Cardiac muscle cell (in vitro differentiated cells and primary cell): ENCODE measurements around the gene TNNI2. TPM values are rescaled to one million over a fixed set of nuclear protein-coding genes. Genes with fewer than 3 reads are reported as not detected.

Experiments
- DNase-seq, 2 donors: peaks; one replicate each; pipeline versions ENCODE4 v3.0.0 to v3.0.0-alpha.2; 2010 to 2017; ENCODE audit warnings: low read depth in 1 of 2, low spot score in 1 of 2
- H3K27ac ChIP-seq: fragments of 200-600 bp; sonication (generic); 2 replicates; pipeline ENCODE4 v1.5.1; 2016
- H3K27me3 ChIP-seq: fragments of 200-600 bp; sonication (generic); 2 replicates; pipeline ENCODE4 v1.6.0; 2016; ENCODE audit warnings: control low read depth
- H3K36me3 ChIP-seq: fragments of 200-600 bp; sonication (generic); 2 replicates; pipeline ENCODE4 v1.5.1; 2016; ENCODE audit warnings: control low read depth
- H3K4me1 ChIP-seq: fragments of 200-600 bp; sonication (generic); 2 replicates; pipeline ENCODE4 v1.8.1; 2017; ENCODE audit warnings: low read depth, mild to moderate bottlenecking, mixed run types
- H3K4me3 ChIP-seq: fragments of 200-600 bp; sonication (generic); 2 replicates; pipeline ENCODE4 v1.5.1; 2016; ENCODE audit warnings: mild to moderate bottlenecking
- H3K9me3 ChIP-seq: fragments of 200-600 bp; sonication (generic); 2 replicates; pipeline ENCODE4 v1.5.1; 2017; ENCODE audit warnings: low read depth, mild to moderate bottlenecking, control low read depth
- polyA plus RNA-seq: library from polyadenylated mRNA; unstranded; fragments of >200 nt; fragmentation: Nextera tagmentation; extraction: Ambion mirVana; gene quantifications from 2 replicates; pipeline ENCODE4 v1.2.1, GENCODE V29; 2016
- total RNA-seq: library from RNA; depleted of rRNA; stranded (reverse); fragments of >200 nt; gene quantifications from 2 replicates; pipeline ENCODE4 v1.2.3, GENCODE V29; 2016
- TF ChIP-seq, protein P1 (sequence below): IDR thresholded peaks from 2 replicates; pipeline ENCODE4 v1.5.1; 2012; ENCODE audit warnings: low read depth, mild to moderate bottlenecking, low read length

The TNNI2 gene
- total and polyA plus RNA-seq, 2 experiments from 2014 or later = 2.5 to 3.9 TPM

DNA sequence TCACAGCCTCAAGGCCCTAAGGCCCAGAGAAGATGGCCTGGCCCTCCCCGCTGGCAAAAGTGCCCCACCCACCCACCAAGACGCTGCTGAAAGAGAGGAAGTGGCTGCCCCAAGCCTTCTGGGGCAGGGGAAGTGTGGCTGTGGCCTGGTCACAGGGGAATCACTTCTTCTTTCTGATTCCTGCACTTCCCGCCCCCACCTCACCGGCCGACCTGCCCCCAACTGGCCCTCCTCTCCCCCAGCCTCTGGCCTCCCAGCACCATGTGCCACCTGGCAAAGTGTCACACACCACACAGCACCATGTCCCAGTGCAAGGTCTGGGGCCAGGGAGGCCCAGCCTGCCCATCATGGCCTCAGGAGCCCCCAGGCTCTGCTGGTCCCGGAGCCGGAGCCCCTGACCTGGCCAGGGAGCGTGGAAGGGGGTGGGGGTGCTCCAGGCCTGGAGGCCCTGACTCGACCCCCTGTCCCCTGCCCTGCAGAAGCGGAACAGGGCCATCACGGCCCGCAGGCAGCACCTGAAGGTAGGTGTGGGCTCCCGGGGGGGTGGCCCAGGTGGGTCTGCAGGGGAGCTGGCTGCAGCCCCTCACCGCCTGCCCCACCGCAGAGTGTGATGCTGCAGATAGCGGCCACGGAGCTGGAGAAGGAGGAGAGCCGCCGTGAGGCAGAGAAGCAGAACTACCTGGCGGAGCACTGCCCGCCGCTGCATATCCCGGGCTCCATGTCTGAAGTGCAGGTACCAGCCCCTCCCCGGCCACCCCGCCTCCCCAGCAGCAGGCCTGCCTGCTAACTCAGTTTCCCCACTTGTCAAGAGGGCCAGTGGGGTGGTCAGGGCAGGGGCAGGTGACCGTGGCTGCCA, 1.4 kb downstream of the TNNI2 start:
- H3K27me3 ChIP-seq = no peaks in the 10 kb centered on the region
- no peak overlapping the region for H3K4me3 ChIP-seq
- H3K36me3 ChIP-seq = no peaks in the 10 kb centered on the region
- H3K9me3 ChIP-seq = no peaks in the 10 kb centered on the region
- no peak for DNase-seq
- H3K4me1 ChIP-seq = peaks cover 36% of the 10 kb centered on the region
- no peak overlapping the region for H3K27ac ChIP-seq
- TF ChIP-seq, protein P1, sequence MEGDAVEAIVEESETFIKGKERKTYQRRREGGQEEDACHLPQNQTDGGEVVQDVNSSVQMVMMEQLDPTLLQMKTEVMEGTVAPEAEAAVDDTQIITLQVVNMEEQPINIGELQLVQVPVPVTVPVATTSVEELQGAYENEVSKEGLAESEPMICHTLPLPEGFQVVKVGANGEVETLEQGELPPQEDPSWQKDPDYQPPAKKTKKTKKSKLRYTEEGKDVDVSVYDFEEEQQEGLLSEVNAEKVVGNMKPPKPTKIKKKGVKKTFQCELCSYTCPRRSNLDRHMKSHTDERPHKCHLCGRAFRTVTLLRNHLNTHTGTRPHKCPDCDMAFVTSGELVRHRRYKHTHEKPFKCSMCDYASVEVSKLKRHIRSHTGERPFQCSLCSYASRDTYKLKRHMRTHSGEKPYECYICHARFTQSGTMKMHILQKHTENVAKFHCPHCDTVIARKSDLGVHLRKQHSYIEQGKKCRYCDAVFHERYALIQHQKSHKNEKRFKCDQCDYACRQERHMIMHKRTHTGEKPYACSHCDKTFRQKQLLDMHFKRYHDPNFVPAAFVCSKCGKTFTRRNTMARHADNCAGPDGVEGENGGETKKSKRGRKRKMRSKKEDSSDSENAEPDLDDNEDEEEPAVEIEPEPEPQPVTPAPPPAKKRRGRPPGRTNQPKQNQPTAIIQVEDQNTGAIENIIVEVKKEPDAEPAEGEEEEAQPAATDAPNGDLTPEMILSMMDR = no peak

DNA sequence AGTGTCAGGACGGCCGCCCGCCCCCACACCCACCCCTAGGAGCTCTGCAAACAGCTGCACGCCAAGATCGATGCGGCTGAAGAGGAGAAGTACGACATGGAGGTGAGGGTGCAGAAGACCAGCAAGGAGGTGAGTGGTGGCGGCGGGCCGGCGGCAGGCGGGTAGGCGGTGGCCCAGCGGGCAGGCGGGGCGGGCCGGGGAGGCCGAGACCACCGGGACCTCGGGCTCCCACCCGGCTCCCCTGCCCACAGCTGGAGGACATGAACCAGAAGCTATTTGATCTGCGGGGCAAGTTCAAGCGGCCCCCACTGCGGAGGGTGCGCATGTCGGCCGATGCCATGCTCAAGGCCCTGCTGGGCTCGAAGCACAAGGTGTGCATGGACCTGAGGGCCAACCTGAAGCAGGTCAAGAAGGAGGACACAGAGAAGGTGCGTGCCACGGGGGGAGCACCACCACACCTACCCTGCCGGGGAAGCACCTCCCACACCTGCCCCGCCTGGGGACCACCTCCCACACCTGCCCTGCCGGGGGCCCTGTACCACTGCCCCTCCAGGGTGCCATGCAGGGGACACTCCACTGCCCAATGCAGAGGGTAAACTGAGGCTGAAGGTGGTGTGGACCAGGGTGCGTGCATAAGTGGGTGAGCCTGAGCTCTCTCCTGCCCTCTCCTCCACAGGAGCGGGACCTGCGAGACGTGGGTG, 2.1 kb downstream of the TNNI2 start:
- no peak overlapping the region for H3K4me3 ChIP-seq
- no peaks in the 10 kb centered on the region for H3K36me3 ChIP-seq
- no peak overlapping the region for H3K27ac ChIP-seq

DNA sequence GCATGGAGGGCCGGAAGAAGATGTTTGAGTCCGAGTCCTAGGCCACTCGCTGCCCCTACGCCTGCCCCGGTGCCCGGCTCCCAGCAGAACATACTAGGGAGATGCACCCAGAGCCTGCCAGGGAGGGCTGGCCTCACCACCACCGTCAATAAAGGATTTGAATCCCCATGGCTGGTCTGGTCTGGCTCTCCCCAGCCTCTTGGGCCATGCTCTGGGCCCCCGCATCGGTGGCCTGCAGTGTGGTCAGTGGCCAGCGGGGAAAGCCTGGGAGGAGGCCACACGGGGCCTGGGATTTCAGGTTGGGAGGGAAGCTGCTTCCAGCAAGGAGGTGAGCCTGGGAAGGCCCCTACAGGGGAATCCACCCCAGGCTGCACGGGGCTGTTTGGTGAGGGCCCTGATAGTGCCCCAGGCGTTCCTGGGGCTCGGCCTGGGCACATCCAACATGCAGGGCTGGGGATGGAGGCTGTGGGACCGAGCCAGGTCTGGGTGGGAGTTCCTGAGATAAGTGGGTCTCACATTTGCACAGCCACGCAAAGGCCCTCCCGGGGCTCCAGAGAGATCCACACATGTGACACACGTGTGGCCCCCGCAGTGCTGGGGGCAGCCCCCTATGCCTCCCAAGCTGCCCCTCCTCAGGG, 2.8 kb downstream of the TNNI2 start:
- no peak overlapping the region for H3K4me3 ChIP-seq
- peaks cover 36% of the 10 kb centered on the region for H3K4me1 ChIP-seq
- DNase-seq = no peak
- TF ChIP-seq, protein P1 = no peak
- H3K27me3 ChIP-seq = no peaks in the 10 kb centered on the region
- H3K27ac ChIP-seq = no peak overlapping the region
- no peaks in the 10 kb centered on the region for H3K36me3 ChIP-seq
- H3K9me3 ChIP-seq = no peaks in the 10 kb centered on the region

More for the DNA sequence above, 2.1 kb downstream of the TNNI2 start:
- no peak for DNase-seq
- H3K27me3 ChIP-seq = no peaks in the 10 kb centered on the region
- H3K9me3 ChIP-seq = no peaks in the 10 kb centered on the region
- TF ChIP-seq, protein P1 = no peak
- H3K4me1 ChIP-seq = peaks cover 36% of the 10 kb centered on the region

- H3K4me1 ChIP-seq = peaks cover 36% of the 10 kb centered on the region
- DNase-seq = peak in 1 of 2 donors; percentile 54
- no peaks in the 10 kb centered on the region for H3K9me3 ChIP-seq
- H3K27ac ChIP-seq = peak overlapping the region; percentile 32
- no peaks in the 10 kb centered on the region for H3K27me3 ChIP-seq
- H3K4me3 ChIP-seq = no peak overlapping the region
- no peaks in the 10 kb centered on the region for H3K36me3 ChIP-seq
- TF ChIP-seq, protein P1 = no peak
Observed at GRCh38 chr11:1842149-1843097, 3.6 kb downstream of the TNNI2 start.

- H3K4me1 ChIP-seq = peaks cover 34% of the 10 kb centered on the region
- H3K4me3 ChIP-seq = no peak overlapping the region
- peak overlapping the region; percentile 32 for H3K27ac ChIP-seq
- no peak for DNase-seq
- no peaks in the 10 kb centered on the region for H3K27me3 ChIP-seq
- H3K36me3 ChIP-seq = no peaks in the 10 kb centered on the region
- TF ChIP-seq, protein P1 = no peak
- no peaks in the 10 kb centered on the region for H3K9me3 ChIP-seq
Observed at GRCh38 chr11:1843098-1843473, 4.3 kb downstream of the TNNI2 start.
